T-helper 1 cell (primary cell): Measurements from ENCODE around the gene IFNA14.
"Not testable (repeated sequence)": the region's sequence is repeated elsewhere in the genome, so short reads cannot be mapped to it uniquely, and the experiment has no call there.

Source experiments
- DNase-seq, 5 donors: peaks; one replicate each; pipeline ENCODE4 v3.0.0-alpha.2; 2012 to 2020
- total RNA-seq, 4 donors: gene quantifications; one replicate each; lab custom pipeline; 2026; lab: John Stamatoyannopoulos, UW

IFNA14 gene
- total RNA-seq: 0 reads per million in 4 donors

GRCh38 chr9:21239911-21240310, at the start of gene IFNA14:
IFNA14 (minus strand) TSS chr9:21240005; CDS start chr9:21239935, 70 bp downstream.
- DNase-seq: no peak

- no peak for DNase-seq
These were observed 47.5 kb upstream of the IFNA14 start for GRCh38 chr9:21287280-21287679.

GRCh38 chr9:21286659-21287058, 46.9 kb upstream of the IFNA14 start:
- no peak for DNase-seq

GRCh38 chr9:21286099-21286498, 46.3 kb upstream of the IFNA14 start:
- DNase-seq: no peak

GRCh38 chr9:21281275-21281674, 41.5 kb upstream of the IFNA14 start:
- no peak for DNase-seq

GRCh38 chr9:21268347-21268657, 28.5 kb upstream of the IFNA14 start:
- DNase-seq: no peak

GRCh38 chr9:21267485-21268346, 27.9 kb upstream of the IFNA14 start:
- no peak for DNase-seq

GRCh38 chr9:21266733-21267484, 27.1 kb upstream of the IFNA14 start:
- no peak for DNase-seq

- DNase-seq: no peak
These were observed 25.8 kb upstream of the IFNA14 start for GRCh38 chr9:21265421-21266189.

- no peak for DNase-seq
These were observed 15.9 kb upstream of the IFNA14 start for GRCh38 chr9:21255538-21256212.

- peak in 1 of 5 donors; percentile 5 for DNase-seq
These were observed 13.1 kb upstream of the IFNA14 start for GRCh38 chr9:21252721-21253547.

GRCh38 chr9:21251638-21252037, 11.8 kb upstream of the IFNA14 start:
- no peak for DNase-seq

- no peak for DNase-seq
These were observed 11.4 kb upstream of the IFNA14 start for GRCh38 chr9:21251190-21251589.

- DNase-seq: no peak
These were observed 5.0 kb upstream of the IFNA14 start for GRCh38 chr9:21244836-21245235.

- DNase-seq: not testable (repeated sequence)
These were observed 3.5 kb downstream of the IFNA14 start for GRCh38 chr9:21236360-21236714.

- DNase-seq: peak in 1 of 5 donors; percentile 27
These were observed 4.1 kb downstream of the IFNA14 start for GRCh38 chr9:21235468-21236359.

GRCh38 chr9:21234153-21234687, 5.6 kb downstream of the IFNA14 start:
- no peak for DNase-seq

GRCh38 chr9:21233258-21233657, 6.5 kb downstream of the IFNA14 start:
- no peak for DNase-seq

- no peak for DNase-seq
These were observed 11.7 kb downstream of the IFNA14 start, which contains the start of gene IFNA17 for GRCh38 chr9:21228122-21228521. IFNA17 (minus strand) TSS chr9:21228222; CDS start chr9:21228173, 49 bp downstream.

- not testable (repeated sequence) for DNase-seq
These were observed 22.6 kb downstream of the IFNA14 start, which contains the start of gene IFNA16 for GRCh38 chr9:21217211-21217610. IFNA16 (minus strand) TSS chr9:21217311; CDS start chr9:21217305, 6 bp downstream.
